Measurements from ENCODE around the gene NLN.
A peak's percentile ranks its signal among the peaks of the same experiment; 100 is the strongest.

NLN gene

GRCh38 chr5:65749956-65750355 lies 28.0 kb downstream of the NLN start:
- no peak for TF ChIP-seq CTCF (IDR thresholded peaks at IDR 0.05; ENCODE audit: extremely low read depth, missing control alignments)
- no peak for DNase-seq (ENCODE audit: low spot score)

- TF ChIP-seq CTCF (IDR thresholded peaks at IDR 0.05; ENCODE audit: extremely low read depth, missing control alignments) = no peak
- no peak for DNase-seq (ENCODE audit: low spot score)
Measured at GRCh38 chr5:65750938-65751337, 28.9 kb downstream of the NLN start.

GRCh38 chr5:65753189-65753588 lies 31.2 kb downstream of the NLN start:
- no peak for TF ChIP-seq CTCF (IDR thresholded peaks at IDR 0.05; ENCODE audit: extremely low read depth, missing control alignments)
- no peak for DNase-seq (ENCODE audit: low spot score)

GRCh38 chr5:65758546-65759144 lies 36.6 kb downstream of the NLN start:
- no peak for DNase-seq (ENCODE audit: low spot score)
- TF ChIP-seq CTCF (IDR thresholded peaks at IDR 0.05; ENCODE audit: extremely low read depth, missing control alignments) = no peak

- peak; percentile 50 for DNase-seq (ENCODE audit: low spot score)
- TF ChIP-seq CTCF (IDR thresholded peaks at IDR 0.05; ENCODE audit: extremely low read depth, missing control alignments) = peak; percentile 9
Measured at GRCh38 chr5:65760504-65761275, 38.7 kb downstream of the NLN start.

- DNase-seq (ENCODE audit: low spot score) = no peak
- TF ChIP-seq CTCF (IDR thresholded peaks at IDR 0.05; ENCODE audit: extremely low read depth, missing control alignments) = no peak
Measured at GRCh38 chr5:65762234-65762633, 40.2 kb downstream of the NLN start.

- DNase-seq (ENCODE audit: low spot score) = no peak
- TF ChIP-seq CTCF (IDR thresholded peaks at IDR 0.05; ENCODE audit: extremely low read depth, missing control alignments) = no peak
Measured at GRCh38 chr5:65765582-65765981, 43.6 kb downstream of the NLN start.

All from GM20000 (cell line).